HCT116 (cell line): Measurements from ENCODE around the gene OLFML1. TPM values are rescaled to one million over a fixed set of nuclear protein-coding genes. Genes with fewer than 3 reads are reported as not detected.

Source experiments
- ATAC-seq: fragments of 200-7000 bp; cut with Tn5 transposase; 2 replicates; pipeline ENCODE4 v1.9.1; 2020; ENCODE audit warnings: mild to moderate bottlenecking, moderate library complexity
- BruUV-seq: library from RNA; stranded (reverse); fragments of 400-500 nt; replicated peaks from 2 replicates; lab custom pipeline; 2021; lab: Mats Ljungman, UMichigan
- CTCF ChIA-PET: fragments of 300-600 bp; sonication (Branson Sonifier 250); formaldehyde crosslinking; loops from one replicate; lab custom pipeline; 2021; ENCODE audit warnings: antibody characterized with exemption; lab: Charles Lee
- POLR2A ChIA-PET: fragments of 300-600, 350-600 bp; sonication (Branson Sonifier 250); formaldehyde crosslinking; loops from one replicate; lab custom pipeline; 2021; ENCODE audit warnings: antibody characterized with exemption; lab: Charles Lee
- RAD21 ChIA-PET, 2 experiments: fragments of 300-600 bp; sonication (Branson Sonifier 250); formaldehyde crosslinking; loops; one replicate each; lab custom pipeline; 2023; ENCODE audit warnings: low total read pairs in 2 of 2; ENCODE audit not compliant: uncharacterized antibody in 2 of 2, unreplicated experiment in 2 of 2, low non-redundant PET in 1 of 2; lab: Charles Lee
- DNase-seq: peaks from one replicate; pipeline ENCODE4 v3.0.0-alpha.2; 2010; ENCODE audit warnings: low read depth, low spot score
- H2AFZ ChIP-seq: fragments of 200-600 bp; shearing (Covaris generic), sonication (generic); 2 replicates; pipeline ENCODE4 v1.6.1; 2017; ENCODE audit warnings: low read depth, mixed run types, mixed read lengths, antibody characterized with exemption, low read length; ENCODE audit not compliant: poor library complexity, severe bottlenecking
- H3K27ac ChIP-seq: 2 replicates; pipeline ENCODE4 v1.5.1; 2012; ENCODE audit warnings: low read depth, low read length
- H3K27me3 ChIP-seq: fragments of 200-600 bp; sonication (generic); 2 replicates; pipeline ENCODE4 v1.6.1; 2016; ENCODE audit warnings: mixed run types, low read length, mixed read lengths; ENCODE audit not compliant: insufficient read depth
- H3K36me3 ChIP-seq, 2 experiments: fragments of 200-500 bp in 1 of 2; fragments of 200-600 bp in 1 of 2; sonication (Bioruptor generic) in 1 of 2; sonication (generic) in 1 of 2; 2 replicates each; pipeline versions ENCODE4 v1.5.1 to v1.6.1; 2014 to 2016; ENCODE audit warnings: low read length in 2 of 2, inconsistent platforms in 1 of 2, mixed read lengths in 1 of 2, mixed run types in 1 of 2; ENCODE audit not compliant: insufficient read depth in 2 of 2, control insufficient read depth in 1 of 2
- H3K4me1 ChIP-seq, 2 experiments: fragments of 200-600 bp in 1 of 2; sonication (generic) in 1 of 2; 2 replicates each; pipeline versions ENCODE4 v1.5.1 to v1.6.1; 2012 to 2017; ENCODE audit warnings: low read length in 2 of 2, inconsistent platforms in 1 of 2, mild to moderate bottlenecking in 1 of 2, mixed read lengths in 1 of 2, mixed run types in 1 of 2, moderate library complexity in 1 of 2; ENCODE audit not compliant: insufficient read depth in 2 of 2, control insufficient read depth in 1 of 2
- H3K4me2 ChIP-seq: fragments of 200-600 bp; sonication (generic); 2 replicates; pipeline ENCODE4 v1.6.1; 2017; ENCODE audit warnings: mixed run types, low read length, mixed read lengths
- H3K4me3 ChIP-seq, 2 experiments: fragments of 200-600 bp in 1 of 2; sonication (generic) in 1 of 2; replicated peaks in 1 of 2; 2 replicates each; pipeline ENCODE4 v1.5.1; 2011 to 2016; ENCODE audit warnings: low read length in 2 of 2, control low read depth in 1 of 2, low read depth in 1 of 2, mild to moderate bottlenecking in 1 of 2, mixed read lengths in 1 of 2, mixed run types in 1 of 2
- H3K79me2 ChIP-seq: fragments of 200-600 bp; sonication (generic); 2 replicates; pipeline ENCODE4 v1.6.1; 2017; ENCODE audit warnings: mild to moderate bottlenecking, mixed run types, low read length, moderate library complexity, mixed read lengths; ENCODE audit not compliant: insufficient read depth
- H3K9ac ChIP-seq: fragments of 200-600 bp; sonication (generic); 2 replicates; pipeline ENCODE4 v1.6.1; 2016; ENCODE audit warnings: low read length, mixed read lengths
- H3K9me2 ChIP-seq: fragments of 200-600 bp; sonication (generic), shearing (Covaris generic); 2 replicates; pipeline ENCODE4 v1.6.1; 2017; ENCODE audit warnings: mixed run types, mild to moderate bottlenecking, moderate library complexity; ENCODE audit not compliant: insufficient read depth
- H3K9me3 ChIP-seq, 2 experiments: fragments of 200-500 bp in 1 of 2; fragments of 200-600 bp in 1 of 2; sonication (Bioruptor generic) in 1 of 2; sonication (generic) in 1 of 2; 2 replicates each; pipeline ENCODE4 v1.6.1; 2014 to 2017; ENCODE audit warnings: low read length in 2 of 2, mixed read lengths in 2 of 2, inconsistent platforms in 1 of 2, low read depth in 1 of 2, mild to moderate bottlenecking in 1 of 2, mixed run types in 1 of 2, moderate library complexity in 1 of 2; ENCODE audit not compliant: control insufficient read depth in 1 of 2, insufficient read depth in 1 of 2
- H4K20me1 ChIP-seq: fragments of 200-600 bp; sonication (generic), shearing (Covaris generic); 2 replicates; pipeline ENCODE4 v1.6.1; 2017; ENCODE audit warnings: mixed run types, mild to moderate bottlenecking, moderate library complexity; ENCODE audit not compliant: insufficient read depth
- CBX3 ChIP-seq: IDR thresholded peaks from 2 replicates; pipeline ENCODE4 v1.6.1; 2012; ENCODE audit warnings: low read depth
- EZH2phosphoT487 ChIP-seq: fragments of 200-600 bp; IDR thresholded peaks from 2 replicates; pipeline ENCODE4 v1.6.1; 2018; ENCODE audit warnings: antibody characterized with exemption, borderline replicate concordance
- FOSL1 ChIP-seq: IDR thresholded peaks from 2 replicates; pipeline ENCODE4 v1.6.1; 2012; ENCODE audit warnings: low read depth
- POLR2A ChIP-seq: IDR thresholded peaks from 2 replicates; pipeline ENCODE4 v1.7.0; 2011; ENCODE audit warnings: borderline replicate concordance; ENCODE audit not compliant: insufficient read depth, insufficient read length; ENCODE audit errors: extremely low read depth
- REST ChIP-seq: IDR thresholded peaks from 2 replicates; pipeline ENCODE4 v1.6.1; 2012; ENCODE audit warnings: low read depth
- SP1 ChIP-seq: IDR thresholded peaks from 2 replicates; pipeline ENCODE4 v1.6.1; 2012; ENCODE audit warnings: low read depth
- YY1 ChIP-seq: IDR thresholded peaks from 2 replicates; pipeline ENCODE4 v1.6.1; 2011; ENCODE audit warnings: low read length, low read depth, moderate library complexity, mild to moderate bottlenecking; ENCODE audit not compliant: insufficient replicate concordance; ENCODE audit errors: extremely low read depth
- ZFX ChIP-seq: fragments of 450-650 bp; IDR thresholded peaks from 2 replicates; pipeline ENCODE4 v1.6.1; 2017
- intact Hi-C: fragments of 100-400 bp; cut with micrococcal nuclease; formaldehyde crosslinking; loops from 2 replicates; pipeline ENCODE4 v1.10.0; 2022
- total RNA-seq: library from RNA; stranded (reverse); gene quantifications from one replicate; pipeline ENCODE4 v1.2.1, GENCODE V29; 2021; ENCODE audit not compliant: unreplicated experiment
- TF ChIP-seq, protein P1 (sequence below), 3 experiments: fragments of 200-600 bp in 1 of 3; sonication (generic) in 1 of 3; IDR thresholded peaks in 2 of 3; conservative IDR thresholded peaks in 1 of 3; 2 replicates each; pipeline ENCODE4 v1.5.1; 2012 to 2017; ENCODE audit warnings: low read depth in 2 of 3, low read length in 2 of 3, antibody characterized with exemption in 1 of 3, borderline replicate concordance in 1 of 3, control low read depth in 1 of 3, mild to moderate bottlenecking in 1 of 3, mixed read lengths in 1 of 3, mixed run types in 1 of 3, moderate library complexity in 1 of 3; ENCODE audit not compliant: insufficient read depth in 1 of 3

The OLFML1 gene
- total RNA-seq, 1 experiment from 2014 or later: not detected

DNA sequence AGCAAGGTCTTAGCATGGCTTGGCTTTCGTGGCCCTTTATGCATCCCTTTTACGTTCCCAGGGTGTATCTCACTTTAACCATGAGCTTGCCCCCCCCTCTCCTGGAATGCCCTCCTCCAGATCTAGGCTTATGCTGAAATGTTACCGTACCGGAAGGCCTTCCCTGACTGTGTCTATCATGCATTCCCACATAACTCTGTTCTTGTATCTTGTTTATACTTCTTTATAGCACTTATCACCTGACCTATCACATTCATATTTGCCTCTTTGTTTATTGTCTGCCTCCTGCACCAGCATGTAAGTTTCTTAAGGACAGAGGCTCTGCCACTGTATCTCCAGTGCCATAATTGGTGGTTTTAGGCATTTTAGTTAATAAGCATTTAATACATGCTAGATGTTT lies 67.4 kb downstream of the OLFML1 start:
- no peak for DNase-seq
- Histone ChIP-seq H3K27me3 (no peaks in the 10 kb centered on the region), H3K4me2 (no peak overlapping the region), H2AFZ (no peak overlapping the region), H3K9me3 (no peaks in the 10 kb centered on the region), H3K9ac (no peak overlapping the region), H3K79me2 (no peaks in the 10 kb centered on the region), H3K9me2 (no peaks in the 10 kb centered on the region), H3K4me3 (no peak overlapping the region), H3K4me1 (no peaks in the 10 kb centered on the region), H3K36me3 (no peaks in the 10 kb centered on the region), H4K20me1 (no peaks in the 10 kb centered on the region)
- no TSS peak for BruUV-seq
- ChIA-PET CTCF (interaction anchor here (0.8 kb wide), 1 partner anchor 19 kb away, joined by 3 read pairs; no protein-coding TSS in a partner anchor), RAD21 (no interaction called here), POLR2A (no interaction called here)
- ATAC-seq: no peak
- intact Hi-C loops: loop anchor here (10.0 kb wide), 1 partner anchor 542 kb away; no protein-coding TSS in a partner anchor
- no peak for TF ChIP-seq CBX3
- TF ChIP-seq EZH2phosphoT487: no peak
- no peak for TF ChIP-seq SP1
- TF ChIP-seq, all 23 proteins: peak for 0
- H3K27ac ChIP-seq: no peak overlapping the region

DNA sequence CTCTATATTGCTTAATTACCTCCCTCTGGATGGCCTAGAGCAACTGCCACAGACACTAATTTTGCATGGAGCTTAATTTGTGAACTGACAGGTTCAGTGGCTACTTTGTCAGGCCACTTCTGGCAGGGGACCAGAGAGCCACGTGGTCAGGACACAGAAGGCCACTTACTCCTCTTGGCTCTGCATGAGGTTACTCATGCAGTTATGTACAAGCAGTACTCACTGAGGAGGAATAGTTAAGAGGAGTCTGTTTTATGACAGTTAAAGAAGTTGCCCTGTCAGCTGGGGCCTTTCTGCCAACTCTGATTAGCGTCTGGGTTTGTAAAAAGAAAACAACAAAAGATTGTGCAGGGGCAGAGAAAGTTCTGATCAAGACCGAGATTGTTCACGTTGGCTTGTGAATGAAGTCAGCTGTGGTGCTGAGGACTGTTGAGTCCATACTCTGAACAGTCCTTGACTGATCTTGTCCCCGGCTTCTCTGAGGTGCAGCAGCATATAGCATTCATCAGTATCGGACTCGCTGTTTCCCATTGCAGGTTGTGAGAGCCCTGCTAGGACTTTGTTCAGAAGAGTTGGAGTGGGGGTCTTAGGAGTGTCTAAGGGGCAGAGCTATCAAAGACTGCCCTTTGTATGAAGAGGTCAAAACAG lies 69.9 kb downstream of the OLFML1 start:
- ChIA-PET RAD21 (no interaction called here), POLR2A (no interaction called here), CTCF (no interaction called here)
- no peaks in the 10 kb centered on the region for H3K79me2 ChIP-seq
- H3K4me1 ChIP-seq: no peaks in the 10 kb centered on the region
- H4K20me1 ChIP-seq: no peaks in the 10 kb centered on the region
- intact Hi-C loops: loop anchor here (10.0 kb wide), 1 partner anchor 540 kb away; no protein-coding TSS in a partner anchor
- no peak overlapping the region for H2AFZ ChIP-seq
- no peaks in the 10 kb centered on the region for H3K27me3 ChIP-seq
- H3K9ac ChIP-seq: no peak overlapping the region
- no peak overlapping the region for H3K4me3 ChIP-seq
- no peaks in the 10 kb centered on the region for H3K9me3 ChIP-seq
- ATAC-seq: no peak
- BruUV-seq: no TSS peak
- H3K9me2 ChIP-seq: no peaks in the 10 kb centered on the region
- no peak for DNase-seq
- no peaks in the 10 kb centered on the region for H3K36me3 ChIP-seq
- TF ChIP-seq YY1 (no peak), REST (no peak), FOSL1 (no peak), POLR2A (no peak), ZFX (no peak)
- TF ChIP-seq, protein P1, sequence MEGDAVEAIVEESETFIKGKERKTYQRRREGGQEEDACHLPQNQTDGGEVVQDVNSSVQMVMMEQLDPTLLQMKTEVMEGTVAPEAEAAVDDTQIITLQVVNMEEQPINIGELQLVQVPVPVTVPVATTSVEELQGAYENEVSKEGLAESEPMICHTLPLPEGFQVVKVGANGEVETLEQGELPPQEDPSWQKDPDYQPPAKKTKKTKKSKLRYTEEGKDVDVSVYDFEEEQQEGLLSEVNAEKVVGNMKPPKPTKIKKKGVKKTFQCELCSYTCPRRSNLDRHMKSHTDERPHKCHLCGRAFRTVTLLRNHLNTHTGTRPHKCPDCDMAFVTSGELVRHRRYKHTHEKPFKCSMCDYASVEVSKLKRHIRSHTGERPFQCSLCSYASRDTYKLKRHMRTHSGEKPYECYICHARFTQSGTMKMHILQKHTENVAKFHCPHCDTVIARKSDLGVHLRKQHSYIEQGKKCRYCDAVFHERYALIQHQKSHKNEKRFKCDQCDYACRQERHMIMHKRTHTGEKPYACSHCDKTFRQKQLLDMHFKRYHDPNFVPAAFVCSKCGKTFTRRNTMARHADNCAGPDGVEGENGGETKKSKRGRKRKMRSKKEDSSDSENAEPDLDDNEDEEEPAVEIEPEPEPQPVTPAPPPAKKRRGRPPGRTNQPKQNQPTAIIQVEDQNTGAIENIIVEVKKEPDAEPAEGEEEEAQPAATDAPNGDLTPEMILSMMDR (IDR thresholded peaks at IDR 0.05 in 2 of 3, conservative IDR thresholded peaks at IDR 0.05 in 1 of 3; ENCODE audit: borderline replicate concordance in 1 of 3, insufficient read depth in 1 of 3, low read depth in 2 of 3, low read length in 2 of 3): no peak
- no peak overlapping the region for H3K27ac ChIP-seq
- H3K4me2 ChIP-seq: no peak overlapping the region
